Lower lobe of right lung (tissue), 2 donors: ENCODE measurements around the gene DSC2. TPM values are rescaled to one million over a fixed set of nuclear protein-coding genes. Genes with fewer than 3 reads are reported as not detected.

Source experiments
- ATAC-seq, 2 donors: fragments of 200-7000 bp; cut with Tn5 transposase; one replicate each; pipeline ENCODE4 v1.9.1; 2020 to 2022; ENCODE audit warnings: mild to moderate bottlenecking in 2 of 2, moderate library complexity in 2 of 2
- DNase-seq: peaks from one replicate; pipeline ENCODE4 v3.0.0-alpha.2; 2020
- H3K27ac ChIP-seq: fragments of 200-600 bp; one replicate; pipeline ENCODE4 v1.8.0; 2022
- H3K27me3 ChIP-seq: fragments of 200-600 bp; one replicate; pipeline ENCODE4 v1.8.0; 2022; ENCODE audit warnings: low read depth
- H3K36me3 ChIP-seq: fragments of 200-600 bp; one replicate; pipeline ENCODE4 v1.8.0; 2022; ENCODE audit warnings: mild to moderate bottlenecking
- H3K4me1 ChIP-seq: fragments of 200-600 bp; one replicate; pipeline ENCODE4 v1.8.0; 2022
- H3K4me3 ChIP-seq: fragments of 200-600 bp; one replicate; pipeline ENCODE4 v1.8.0; 2022; ENCODE audit warnings: mild to moderate bottlenecking
- H3K9me3 ChIP-seq: fragments of 200-600 bp; one replicate; pipeline ENCODE4 v1.8.0; 2022
- CTCF ChIP-seq: fragments of 200-600 bp; IDR thresholded peaks from one replicate; pipeline ENCODE4 v1.8.0; 2022; ENCODE audit warnings: antibody characterized with exemption, mild to moderate bottlenecking
- intact Hi-C: fragments of 100-400 bp; cut with DNase I; formaldehyde crosslinking; loops from one replicate; pipeline ENCODE4 v1.11.0; 2022
- total RNA-seq: library from RNA; stranded (reverse); fragmentation: NEBNext Ultra II Directional; extraction: Animal tissue kit (Norgen Biotek cat#: 25700); gene quantifications from one replicate; pipeline ENCODE4 v1.2.1, GENCODE V29; 2021
- donor health status: DM: no; HTN: yes; CAD: no; lungs with severe emphysema.

DSC2 gene
- total RNA-seq, 1 donor from 2014 or later, result 17.6 TPM

- Histone ChIP-seq H3K4me1 (peaks cover 17% of the 10 kb centered on the region), H3K36me3 (no peaks in the 10 kb centered on the region), H3K9me3 (no peaks in the 10 kb centered on the region), H3K27ac (no peak overlapping the region), H3K4me3 (no peak overlapping the region), H3K27me3 (peaks cover 59% of the 10 kb centered on the region)
- intact Hi-C loops, result no loop called here
- no peak for ATAC-seq
- TF ChIP-seq CTCF, result no peak
- DNase-seq, result no peak
Measured at GRCh38 chr18:31043709-31044108, 58.5 kb downstream of the DSC2 start.

DNA sequence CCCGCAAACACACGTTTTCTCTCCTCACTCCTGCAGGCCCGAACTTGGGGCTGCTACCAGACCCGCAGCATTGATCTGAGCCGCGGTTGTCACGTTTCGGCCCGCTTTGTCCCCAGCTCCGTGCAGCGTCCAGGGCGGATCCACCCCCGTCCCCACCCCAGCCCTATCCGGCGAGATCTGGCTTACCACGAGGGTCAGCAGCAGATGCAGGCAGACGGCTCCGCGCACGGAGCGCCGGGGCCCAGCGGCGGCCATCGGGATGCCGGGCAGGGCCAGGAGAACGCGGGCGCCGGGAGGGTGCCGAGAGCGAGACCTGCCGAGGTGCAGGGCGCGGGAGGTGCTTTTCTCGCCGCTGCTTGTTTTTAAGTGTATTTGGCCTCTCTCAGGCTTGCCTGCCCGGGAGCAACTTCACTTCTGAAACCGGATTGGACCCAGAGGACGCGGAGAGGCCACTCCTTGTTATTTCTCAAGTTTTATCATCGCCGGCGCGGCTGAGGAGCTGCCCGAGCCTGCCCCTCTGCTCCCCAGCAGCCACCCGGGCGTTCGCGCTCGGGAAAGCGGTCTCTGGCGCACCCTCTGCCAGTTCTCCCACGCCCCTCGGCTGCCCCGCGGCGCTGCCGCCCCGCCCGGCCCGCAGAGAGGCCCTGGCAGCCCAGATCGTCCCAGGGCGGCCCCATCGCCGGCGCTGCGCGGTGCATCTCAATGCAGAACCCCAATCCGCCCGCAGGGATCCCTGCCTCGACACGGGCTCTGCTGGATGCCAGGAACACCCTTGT, 59.6 kb downstream of the DSC2 start, which contains the start of gene DSC3:
DSC3 (minus strand) TSS at position 337 of the 776 bp plus-strand sequence; CDS start at position 255, 82 bp downstream.
- TF ChIP-seq CTCF, result no peak
- Histone ChIP-seq H3K4me1 (peaks cover 17% of the 10 kb centered on the region), H3K4me3 (peak within 1 kb of the TSS; percentile 34), H3K27ac (no peak within 1 kb of the TSS), H3K27me3 (peaks cover 60% of the 10 kb centered on the region), H3K9me3 (no peaks in the 10 kb centered on the region), H3K36me3 (no peaks in the 10 kb centered on the region)
- ATAC-seq (peak; percentile 58 to 67), DNase-seq (peak; percentile 47)
- intact Hi-C loops, result no loop called here

GRCh38 chr18:31042084-31042405, 60.2 kb downstream of the DSC2 start:
- Histone ChIP-seq H3K4me1 (peaks cover 17% of the 10 kb centered on the region), H3K36me3 (no peaks in the 10 kb centered on the region), H3K4me3 (peak overlapping the region; percentile 34), H3K27me3 (peaks cover 64% of the 10 kb centered on the region), H3K27ac (no peak overlapping the region), H3K9me3 (no peaks in the 10 kb centered on the region)
- ATAC-seq (peak; percentile 19 to 26), DNase-seq (no peak)
- intact Hi-C loops, result no loop called here
- TF ChIP-seq CTCF, result no peak

GRCh38 chr18:31041271-31042083, 60.7 kb downstream of the DSC2 start:
- Histone ChIP-seq H3K36me3 (no peaks in the 10 kb centered on the region), H3K27ac (no peak overlapping the region), H3K27me3 (peaks cover 64% of the 10 kb centered on the region), H3K4me1 (peaks cover 17% of the 10 kb centered on the region), H3K4me3 (peak overlapping the region; percentile 10), H3K9me3 (no peaks in the 10 kb centered on the region)
- intact Hi-C loops, result no loop called here
- DNase-seq, result peak; percentile 44
- ATAC-seq, result peak; percentile 11 to 39
- no peak for TF ChIP-seq CTCF

- no peak overlapping the region for H3K27ac ChIP-seq
- no peak for TF ChIP-seq CTCF
- intact Hi-C loops, result no loop called here
- DNase-seq (no peak), ATAC-seq (no peak)
- H3K36me3 ChIP-seq, result no peaks in the 10 kb centered on the region
- H3K9me3 ChIP-seq, result no peaks in the 10 kb centered on the region
- no peak overlapping the region for H3K4me3 ChIP-seq
- H3K27me3 ChIP-seq, result peaks cover 64% of the 10 kb centered on the region
- H3K4me1 ChIP-seq, result peaks cover 17% of the 10 kb centered on the region
Measured at GRCh38 chr18:31040686-31041270, 61.4 kb downstream of the DSC2 start.
